SK-N-SH treated with all-trans-retinoic acid at 6 μM for 48 hours (cell line): ENCODE results near the gene NUP214.

Experiments used
- ATAC-seq: fragments of 200-7000 bp; cut with Tn5 transposase; 3 replicates; pipeline ENCODE4 v1.9.1; 2020; ENCODE audit warnings: mild to moderate bottlenecking, moderate library complexity
- ARNTL ChIP-seq: fragments of 450-650 bp; formaldehyde crosslinking; IDR thresholded peaks from 2 replicates; pipeline ENCODE4 v1.5.0; 2020; ENCODE audit warnings: low read depth, mild to moderate bottlenecking, moderate library complexity, borderline replicate concordance
- BACH2 ChIP-seq: fragments of 250-450 bp; sonication (Bioruptor Pico); IDR thresholded peaks from 2 replicates; pipeline ENCODE4 v1.9.0; 2021; ENCODE audit warnings: mild to moderate bottlenecking, borderline replicate concordance
- CREB5 ChIP-seq: fragments of 250-450 bp; sonication (Bioruptor Pico); IDR thresholded peaks from 2 replicates; pipeline ENCODE4 v1.5.1; 2020; ENCODE audit warnings: low read depth, mild to moderate bottlenecking, moderate library complexity
- CSDC2 ChIP-seq: fragments of 250-450 bp; sonication (Bioruptor Pico); IDR thresholded peaks from 2 replicates; pipeline ENCODE4 v1.5.0; 2020; ENCODE audit warnings: mild to moderate bottlenecking, moderate library complexity
- ESRRG ChIP-seq: fragments of 250-450 bp; sonication (Bioruptor Pico); IDR thresholded peaks from 2 replicates; pipeline ENCODE4 v1.6.1; 2021; ENCODE audit warnings: mild to moderate bottlenecking
- GLIS3 ChIP-seq: fragments of 250-450 bp; sonication (Bioruptor Pico); IDR thresholded peaks from 2 replicates; pipeline ENCODE4 v1.5.0; 2020; ENCODE audit warnings: mild to moderate bottlenecking, moderate library complexity
- ISL1 ChIP-seq: fragments of 250-450 bp; sonication (Bioruptor Pico); IDR thresholded peaks from 2 replicates; pipeline ENCODE4 v2.1.2; 2022; ENCODE audit warnings: mild to moderate bottlenecking, moderate library complexity
- OSR1 ChIP-seq: fragments of 250-450 bp; sonication (Bioruptor Pico); IDR thresholded peaks from 2 replicates; pipeline ENCODE4 v1.8.0; 2022; ENCODE audit warnings: moderate library complexity, mild to moderate bottlenecking, inconsistent platforms
- PPARA ChIP-seq: fragments of 250-450 bp; sonication (Bioruptor Pico); IDR thresholded peaks from 2 replicates; pipeline ENCODE4 v1.5.0; 2020; ENCODE audit warnings: mild to moderate bottlenecking, borderline replicate concordance
- RARB ChIP-seq: fragments of 250-450 bp; sonication (Bioruptor Pico); IDR thresholded peaks from 2 replicates; pipeline ENCODE4 v1.8.0; 2021; ENCODE audit warnings: mild to moderate bottlenecking, moderate library complexity
- SNAI2 ChIP-seq: fragments of 250-450 bp; sonication (Bioruptor Pico); IDR thresholded peaks from 2 replicates; pipeline ENCODE4 v1.5.0; 2020; ENCODE audit warnings: mild to moderate bottlenecking, moderate library complexity
- TCF4 ChIP-seq: fragments of 250-450 bp; sonication (Bioruptor Pico); IDR thresholded peaks from 2 replicates; pipeline ENCODE4 v1.8.0; 2021; ENCODE audit warnings: mild to moderate bottlenecking, moderate library complexity, borderline replicate concordance
- TOX ChIP-seq: fragments of 250-450 bp; sonication (Bioruptor Pico); IDR thresholded peaks from 2 replicates; pipeline ENCODE4 v1.8.0; 2021; ENCODE audit warnings: mild to moderate bottlenecking, moderate library complexity, borderline replicate concordance
- TSHZ2 ChIP-seq: fragments of 250-450 bp; sonication (Bioruptor Pico); IDR thresholded peaks from 2 replicates; pipeline ENCODE4 v1.5.0; 2020; ENCODE audit warnings: mild to moderate bottlenecking, moderate library complexity
- ZFP3 ChIP-seq: fragments of 250-450 bp; sonication (Bioruptor Pico); IDR thresholded peaks from 2 replicates; pipeline ENCODE4 v1.5.0; 2020; ENCODE audit warnings: mild to moderate bottlenecking, moderate library complexity
- ZFP30 ChIP-seq: fragments of 450-650 bp; formaldehyde crosslinking; IDR thresholded peaks from 2 replicates; pipeline ENCODE4 v1.5.0; 2022; ENCODE audit warnings: mild to moderate bottlenecking, moderate library complexity
- ZNF565 ChIP-seq: fragments of 450-650 bp; formaldehyde crosslinking; conservative IDR thresholded peaks from 2 replicates; pipeline ENCODE4 v1.5.0; 2020; ENCODE audit warnings: low read depth, mild to moderate bottlenecking, moderate library complexity
- ZNF70 ChIP-seq: fragments of 450-650 bp; formaldehyde crosslinking; IDR thresholded peaks from 2 replicates; pipeline ENCODE4 v1.5.0; 2020; ENCODE audit warnings: mild to moderate bottlenecking, moderate library complexity
- ZNF8 ChIP-seq: fragments of 450-650 bp; formaldehyde crosslinking; IDR thresholded peaks from 2 replicates; pipeline ENCODE4 v1.5.0; 2020; ENCODE audit warnings: mild to moderate bottlenecking, moderate library complexity
- TF ChIP-seq, protein P1 (sequence below): fragments of 250-450 bp; sonication (Bioruptor Pico); IDR thresholded peaks from 2 replicates; pipeline ENCODE4 v1.8.0; 2020; ENCODE audit warnings: mild to moderate bottlenecking, moderate library complexity, borderline replicate concordance
- TF ChIP-seq, protein P2 (sequence below): fragments of 250-450 bp; sonication (Bioruptor Pico); IDR thresholded peaks from 2 replicates; pipeline ENCODE4 v1.8.0; 2021; ENCODE audit warnings: low read depth, mild to moderate bottlenecking, moderate library complexity, borderline replicate concordance

Gene NUP214

DNA sequence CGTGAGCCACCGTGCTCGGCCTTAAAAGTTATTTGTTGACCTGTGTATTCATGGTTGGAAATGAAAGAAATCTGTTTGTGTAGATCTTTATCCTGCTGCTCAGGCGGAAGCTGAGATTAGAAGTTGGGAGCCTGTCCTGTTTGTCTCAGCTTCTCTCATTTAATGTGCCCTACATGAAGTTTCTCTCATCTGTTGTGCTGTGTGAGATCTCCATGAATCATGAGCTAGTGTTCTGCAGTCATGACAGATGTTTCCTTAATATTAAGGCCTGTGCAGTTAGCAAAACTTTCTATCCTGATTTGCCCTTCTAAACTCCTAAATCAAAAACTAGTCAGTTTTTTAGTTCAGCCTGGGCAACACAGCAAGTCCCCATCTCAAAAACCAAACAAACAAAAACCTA is 91.4 kb downstream of the NUP214 start:
- no peak for TF ChIP-seq ZNF70 (CRISPR knock-in tag)
- no peak for TF ChIP-seq ARNTL (CRISPR knock-in tag)
- TF ChIP-seq SNAI2 (CRISPR knock-in tag), result no peak
- TF ChIP-seq TOX (CRISPR knock-in tag), result no peak
- TF ChIP-seq CSDC2 (CRISPR knock-in tag), result no peak
- no peak for TF ChIP-seq GLIS3 (CRISPR knock-in tag)
- no peak for TF ChIP-seq CREB5 (CRISPR knock-in tag)
- no peak for TF ChIP-seq TSHZ2
- no peak for TF ChIP-seq OSR1 (CRISPR knock-in tag)
- TF ChIP-seq PPARA, result no peak
- no peak for TF ChIP-seq ISL1 (CRISPR knock-in tag)
- TF ChIP-seq ESRRG (CRISPR knock-in tag), result no peak
- no peak for TF ChIP-seq BACH2 (CRISPR knock-in tag)
- no peak for ATAC-seq

GRCh38 chr9:131217331-131218031 is 92.1 kb downstream of the NUP214 start:
- no peak for TF ChIP-seq ZNF8
- ATAC-seq, result no peak

GRCh38 chr9:131218370-131218769 is 93.0 kb downstream of the NUP214 start:
- no peak for ATAC-seq
- TF ChIP-seq ARNTL (CRISPR knock-in tag), result no peak
- TF ChIP-seq ZNF70 (CRISPR knock-in tag), result no peak
- TF ChIP-seq OSR1 (CRISPR knock-in tag), result no peak
- no peak for TF ChIP-seq TCF4 (CRISPR knock-in tag)
- TF ChIP-seq ISL1 (CRISPR knock-in tag), result no peak
- no peak for TF ChIP-seq ZNF565 (CRISPR knock-in tag)
- TF ChIP-seq PPARA, result no peak
- no peak for TF ChIP-seq TOX (CRISPR knock-in tag)
- TF ChIP-seq BACH2 (CRISPR knock-in tag), result no peak
- TF ChIP-seq TSHZ2, result no peak
- TF ChIP-seq ZFP30 (CRISPR knock-in tag), result no peak
- no peak for TF ChIP-seq ZFP3 (CRISPR knock-in tag)
- TF ChIP-seq GLIS3 (CRISPR knock-in tag), result no peak
- TF ChIP-seq, protein P1, sequence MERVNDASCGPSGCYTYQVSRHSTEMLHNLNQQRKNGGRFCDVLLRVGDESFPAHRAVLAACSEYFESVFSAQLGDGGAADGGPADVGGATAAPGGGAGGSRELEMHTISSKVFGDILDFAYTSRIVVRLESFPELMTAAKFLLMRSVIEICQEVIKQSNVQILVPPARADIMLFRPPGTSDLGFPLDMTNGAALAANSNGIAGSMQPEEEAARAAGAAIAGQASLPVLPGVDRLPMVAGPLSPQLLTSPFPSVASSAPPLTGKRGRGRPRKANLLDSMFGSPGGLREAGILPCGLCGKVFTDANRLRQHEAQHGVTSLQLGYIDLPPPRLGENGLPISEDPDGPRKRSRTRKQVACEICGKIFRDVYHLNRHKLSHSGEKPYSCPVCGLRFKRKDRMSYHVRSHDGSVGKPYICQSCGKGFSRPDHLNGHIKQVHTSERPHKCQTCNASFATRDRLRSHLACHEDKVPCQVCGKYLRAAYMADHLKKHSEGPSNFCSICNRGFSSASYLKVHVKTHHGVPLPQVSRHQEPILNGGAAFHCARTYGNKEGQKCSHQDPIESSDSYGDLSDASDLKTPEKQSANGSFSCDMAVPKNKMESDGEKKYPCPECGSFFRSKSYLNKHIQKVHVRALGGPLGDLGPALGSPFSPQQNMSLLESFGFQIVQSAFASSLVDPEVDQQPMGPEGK (CRISPR knock-in tag), result no peak
- TF ChIP-seq ZNF8, result no peak
- no peak for TF ChIP-seq CSDC2 (CRISPR knock-in tag)
- TF ChIP-seq SNAI2 (CRISPR knock-in tag), result no peak
- TF ChIP-seq, protein P2, sequence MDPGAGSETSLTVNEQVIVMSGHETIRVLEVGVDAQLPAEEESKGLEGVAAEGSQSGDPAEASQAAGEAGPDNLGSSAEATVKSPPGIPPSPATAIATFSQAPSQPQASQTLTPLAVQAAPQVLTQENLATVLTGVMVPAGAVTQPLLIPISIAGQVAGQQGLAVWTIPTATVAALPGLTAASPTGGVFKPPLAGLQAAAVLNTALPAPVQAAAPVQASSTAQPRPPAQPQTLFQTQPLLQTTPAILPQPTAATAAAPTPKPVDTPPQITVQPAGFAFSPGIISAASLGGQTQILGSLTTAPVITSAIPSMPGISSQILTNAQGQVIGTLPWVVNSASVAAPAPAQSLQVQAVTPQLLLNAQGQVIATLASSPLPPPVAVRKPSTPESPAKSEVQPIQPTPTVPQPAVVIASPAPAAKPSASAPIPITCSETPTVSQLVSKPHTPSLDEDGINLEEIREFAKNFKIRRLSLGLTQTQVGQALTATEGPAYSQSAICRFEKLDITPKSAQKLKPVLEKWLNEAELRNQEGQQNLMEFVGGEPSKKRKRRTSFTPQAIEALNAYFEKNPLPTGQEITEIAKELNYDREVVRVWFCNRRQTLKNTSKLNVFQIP (CRISPR knock-in tag), result no peak
- TF ChIP-seq RARB (CRISPR knock-in tag), result no peak
- TF ChIP-seq CREB5 (CRISPR knock-in tag), result no peak
